Right lobe of liver (tissue), 4 donors: Measurements from ENCODE around the gene PLPPR4.

ENCODE experiments used
- CTCF ChIP-seq, 4 donors: fragments of 200-600 bp in 3 of 4; fragments of 450-650 bp in 1 of 4; IDR thresholded peaks; one replicate each; pipeline versions ENCODE4 v1.5.1 to v1.8.0; 2016 to 2022; ENCODE audit warnings: antibody characterized with exemption in 4 of 4, mild to moderate bottlenecking in 2 of 4
- POLR2A ChIP-seq: fragments of 450-650 bp; IDR thresholded peaks from one replicate; pipeline ENCODE4 v1.6.1; 2017; ENCODE audit warnings: antibody characterized with exemption, mild to moderate bottlenecking
- donor health status: DM: no; HTN: no; CAD: no.
- donor health status: DM: no; HTN: no; CAD: no.
- donor health status: DM: no; HTN: yes; CAD: no.

- TF ChIP-seq POLR2A (no peak), CTCF (IDR thresholded peaks at IDR 0.05) (no peak)
Measured at GRCh38 chr1:99328171-99328570, 63.9 kb downstream of the PLPPR4 start.
